Thoracic aorta (tissue), 2 donors: ENCODE results near the gene ATP5F1E. TPM values are rescaled to one million over a fixed set of nuclear protein-coding genes. Genes with fewer than 3 reads are reported as not detected.

Experiments used
- ATAC-seq: fragments of 150-250 bp; one replicate; pipeline ENCODE4 v1.8.0; 2017; ENCODE audit warnings: low read depth; ENCODE audit not compliant: insufficient number of reproducible peaks, low FRiP score
- DNase-seq: peaks from one replicate; pipeline ENCODE4 v3.0.0-alpha.2; 2020; ENCODE audit warnings: low spot score
- H3K27ac ChIP-seq, 2 donors: fragments of 200-600 bp; sonication (generic); 1 replicate in 1 of 2; 2 replicates in 1 of 2; pipeline ENCODE4 v1.5.1; 2016; ENCODE audit warnings: mild to moderate bottlenecking in 2 of 2, moderate library complexity in 2 of 2
- H3K27me3 ChIP-seq: fragments of 200-600 bp; sonication (generic); replicated peaks from 2 replicates; pipeline ENCODE4 v1.6.0; 2016; ENCODE audit warnings: mild to moderate bottlenecking; ENCODE audit not compliant: insufficient read depth
- H3K36me3 ChIP-seq: fragments of 200-600 bp; sonication (generic); one replicate; pipeline ENCODE4 v1.5.1; 2016
- H3K4me1 ChIP-seq, 2 donors: fragments of 200-600 bp; sonication (generic); 1 replicate in 1 of 2; 2 replicates in 1 of 2; pipeline versions ENCODE4 v1.5.1 to v1.6.0; 2016; ENCODE audit warnings: low read depth in 2 of 2, mild to moderate bottlenecking in 1 of 2; ENCODE audit not compliant: control insufficient read depth in 1 of 2
- H3K4me3 ChIP-seq: fragments of 200-600 bp; sonication (generic); 2 replicates; pipeline ENCODE4 v1.5.1; 2016; ENCODE audit warnings: mild to moderate bottlenecking
- H3K9me3 ChIP-seq: fragments of 200-600 bp; sonication (generic); 2 replicates; pipeline ENCODE4 v1.5.1; 2016
- total RNA-seq, 2 donors: library from RNA; depleted of rRNA; stranded (reverse); fragments of >200 nt; gene quantifications; one replicate each; pipeline versions ENCODE4 v1.1.0 to v1.2.3, GENCODE V29; 2016
- TF ChIP-seq, protein P1 (sequence below): fragments of 200-600 bp; sonication (generic); IDR thresholded peaks from one replicate; pipeline ENCODE4 v1.5.1; 2019; ENCODE audit warnings: antibody characterized with exemption

ATP5F1E gene
- total RNA-seq, 2 donors from 2014 or later, result 16.8 to 21.1 TPM

DNA sequence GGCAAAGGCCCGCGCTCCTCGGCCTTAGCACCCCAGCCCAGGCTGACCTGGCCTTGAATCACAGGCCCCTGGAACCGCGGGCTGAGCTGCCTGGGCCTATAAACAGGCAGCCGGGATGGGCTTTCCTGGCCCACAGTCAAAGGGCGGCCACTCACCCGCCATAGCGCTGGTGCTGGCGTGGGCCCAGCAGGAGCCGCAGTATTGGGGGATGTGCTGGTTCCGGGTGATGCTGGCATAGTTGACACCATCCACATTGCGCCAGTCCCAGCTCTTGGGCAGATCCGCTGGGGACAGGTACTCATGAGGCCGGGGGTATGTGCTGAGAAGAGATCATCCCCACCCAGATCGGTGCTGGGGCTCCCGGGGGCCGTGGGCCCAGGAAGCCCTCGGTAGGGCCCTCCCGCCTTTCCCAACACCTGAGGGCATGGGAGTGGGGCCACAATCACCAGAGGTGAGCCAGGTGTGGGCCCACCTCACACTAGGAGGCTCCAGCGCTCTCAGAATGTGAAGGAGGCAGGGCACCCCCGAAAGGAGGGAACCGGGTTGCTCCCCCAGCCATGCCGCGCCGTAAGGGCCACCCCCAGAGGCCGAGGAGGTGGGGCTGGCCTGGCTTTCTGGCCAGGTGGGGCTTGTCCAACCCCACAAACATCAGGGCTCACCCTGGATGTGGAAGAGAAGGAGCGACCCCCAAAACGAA is 25.8 kb downstream of the ATP5F1E start:
- ATAC-seq (no peak), DNase-seq (no peak)
- peak overlapping the region; percentile 82 to 89 for H3K27ac ChIP-seq
- H3K4me3 ChIP-seq, result peak overlapping the region; percentile 81
- no peaks in the 10 kb centered on the region for H3K9me3 ChIP-seq
- TF ChIP-seq, protein P1, sequence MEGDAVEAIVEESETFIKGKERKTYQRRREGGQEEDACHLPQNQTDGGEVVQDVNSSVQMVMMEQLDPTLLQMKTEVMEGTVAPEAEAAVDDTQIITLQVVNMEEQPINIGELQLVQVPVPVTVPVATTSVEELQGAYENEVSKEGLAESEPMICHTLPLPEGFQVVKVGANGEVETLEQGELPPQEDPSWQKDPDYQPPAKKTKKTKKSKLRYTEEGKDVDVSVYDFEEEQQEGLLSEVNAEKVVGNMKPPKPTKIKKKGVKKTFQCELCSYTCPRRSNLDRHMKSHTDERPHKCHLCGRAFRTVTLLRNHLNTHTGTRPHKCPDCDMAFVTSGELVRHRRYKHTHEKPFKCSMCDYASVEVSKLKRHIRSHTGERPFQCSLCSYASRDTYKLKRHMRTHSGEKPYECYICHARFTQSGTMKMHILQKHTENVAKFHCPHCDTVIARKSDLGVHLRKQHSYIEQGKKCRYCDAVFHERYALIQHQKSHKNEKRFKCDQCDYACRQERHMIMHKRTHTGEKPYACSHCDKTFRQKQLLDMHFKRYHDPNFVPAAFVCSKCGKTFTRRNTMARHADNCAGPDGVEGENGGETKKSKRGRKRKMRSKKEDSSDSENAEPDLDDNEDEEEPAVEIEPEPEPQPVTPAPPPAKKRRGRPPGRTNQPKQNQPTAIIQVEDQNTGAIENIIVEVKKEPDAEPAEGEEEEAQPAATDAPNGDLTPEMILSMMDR, result no peak
- peaks cover 3% of the 10 kb centered on the region for H3K36me3 ChIP-seq
- H3K27me3 ChIP-seq, result no peaks in the 10 kb centered on the region
- peaks cover 33 to 53% of the 10 kb centered on the region in 2 donors for H3K4me1 ChIP-seq

DNA sequence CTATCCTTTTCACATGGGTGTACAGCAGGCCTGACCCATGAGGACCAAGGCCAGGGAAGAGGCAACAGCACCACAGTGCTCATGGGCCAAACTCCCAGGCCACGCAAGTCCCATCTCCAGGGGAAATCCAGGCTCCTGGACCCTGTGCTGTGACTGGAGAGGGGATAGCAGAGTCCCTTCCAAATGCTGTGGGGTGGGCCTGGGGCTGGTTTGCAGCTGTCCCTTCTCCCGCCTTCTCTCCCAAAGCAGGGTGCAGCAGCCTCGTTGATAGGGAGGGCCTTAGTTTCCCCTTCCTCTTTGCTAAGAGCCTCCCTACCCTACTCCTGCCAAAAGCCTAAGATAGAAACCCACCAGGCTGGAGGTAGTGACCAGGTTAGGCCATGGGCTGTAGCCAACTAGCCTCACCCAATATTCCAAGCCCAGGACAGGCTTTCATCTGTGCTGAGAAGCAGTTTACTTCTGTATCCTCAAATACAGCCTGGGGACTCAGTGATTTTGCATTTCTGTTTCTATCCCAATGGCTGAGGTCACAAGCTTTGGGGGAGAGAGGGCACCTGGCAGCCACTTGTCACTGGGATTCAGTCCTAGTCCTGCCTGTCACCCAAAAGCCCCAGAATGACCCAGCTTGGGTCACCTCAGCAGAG is 26.5 kb downstream of the ATP5F1E start:
- no peak for ATAC-seq
- TF ChIP-seq, protein P1, result no peak
- H3K4me1 ChIP-seq, result peaks cover 27 to 46% of the 10 kb centered on the region in 2 donors

DNA sequence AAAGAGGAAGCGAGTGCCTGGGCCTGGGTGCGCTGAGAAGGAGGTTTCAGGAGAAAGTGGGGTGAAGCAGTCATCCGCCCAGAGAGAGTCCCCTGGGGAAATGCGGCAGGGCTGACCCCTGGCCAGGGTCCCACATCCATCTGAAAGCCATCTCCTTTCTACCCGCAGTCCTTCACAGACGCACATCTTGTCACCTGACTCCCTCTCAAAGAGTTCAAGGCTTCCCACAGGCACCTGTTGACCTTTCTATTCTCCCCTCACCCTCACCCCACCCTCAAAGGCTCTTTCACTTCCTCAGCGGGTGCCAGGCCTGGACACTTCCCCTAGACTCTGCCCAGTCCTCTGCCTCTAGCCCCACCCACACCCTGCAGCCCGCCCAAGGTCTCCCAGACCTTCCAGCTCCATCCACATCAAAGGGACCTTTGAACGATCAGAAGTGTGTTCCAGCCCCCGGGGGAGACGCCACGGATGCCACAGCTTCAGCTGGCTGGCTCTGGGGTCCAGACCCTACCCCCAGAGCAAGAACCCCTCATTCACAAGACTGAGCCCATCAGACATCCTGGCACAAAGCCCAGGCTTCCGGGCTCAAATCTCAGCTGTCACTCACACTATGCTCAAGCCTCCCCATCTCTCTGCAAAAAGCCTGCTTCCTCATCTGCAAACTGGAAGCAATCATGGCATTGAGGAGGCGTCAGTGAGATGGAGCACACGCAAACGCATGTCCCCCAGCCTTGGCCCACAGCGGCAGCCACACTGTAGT is 27.2 kb downstream of the ATP5F1E start:
- ATAC-seq, result no peak
- peak overlapping the region; percentile 82 to 89 for H3K27ac ChIP-seq
- DNase-seq, result no peak
- peak overlapping the region; percentile 81 for H3K4me3 ChIP-seq
- TF ChIP-seq, protein P1, result no peak
- peaks cover 20 to 41% of the 10 kb centered on the region in 2 donors for H3K4me1 ChIP-seq
- peaks cover 14% of the 10 kb centered on the region for H3K36me3 ChIP-seq
- no peaks in the 10 kb centered on the region for H3K27me3 ChIP-seq
- H3K9me3 ChIP-seq, result no peaks in the 10 kb centered on the region

More for the DNA sequence above, 26.5 kb downstream of the ATP5F1E start:
- H3K27ac ChIP-seq, result peak overlapping the region; percentile 82 to 89
- no peaks in the 10 kb centered on the region for H3K27me3 ChIP-seq
- no peaks in the 10 kb centered on the region for H3K9me3 ChIP-seq
- peaks cover 8% of the 10 kb centered on the region for H3K36me3 ChIP-seq
- H3K4me3 ChIP-seq, result peak overlapping the region; percentile 81
- no peak for DNase-seq

DNA sequence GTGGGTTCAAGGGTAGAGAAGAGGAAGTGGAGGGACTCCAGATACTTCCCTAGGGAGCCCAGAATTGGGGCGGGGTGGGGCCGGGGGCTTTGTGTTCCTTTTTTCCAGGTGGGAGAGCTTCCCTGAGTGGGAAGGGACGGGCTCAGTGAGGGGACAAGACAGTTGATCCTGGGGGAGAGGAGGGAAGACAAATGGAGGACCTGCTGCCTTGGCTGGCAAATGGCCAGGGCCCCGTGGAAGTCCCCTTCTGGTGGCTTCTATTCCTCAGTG is 27.7 kb downstream of the ATP5F1E start:
- peaks cover 20 to 41% of the 10 kb centered on the region in 2 donors for H3K4me1 ChIP-seq
- DNase-seq, result no peak
- H3K27ac ChIP-seq, result peak overlapping the region in 1 of 2 donors; percentile 89
- no peaks in the 10 kb centered on the region for H3K9me3 ChIP-seq
- H3K27me3 ChIP-seq, result no peaks in the 10 kb centered on the region
- peak overlapping the region; percentile 81 for H3K4me3 ChIP-seq
- no peak for ATAC-seq
- peaks cover 15% of the 10 kb centered on the region for H3K36me3 ChIP-seq
- TF ChIP-seq, protein P1, result no peak
